Activated effector memory CD4-positive, alpha-beta T cell treated with anti-CD3 and anti-CD28 coated beads, Interleukin-2, amount 50 U/mL, for 16 hours (primary cell): ENCODE measurements around the gene PDE1C.

Experiments used
- DNase-seq: peaks from one replicate; pipeline ENCODE4 v3.0.0-alpha.2; 2020

The PDE1C gene

DNA sequence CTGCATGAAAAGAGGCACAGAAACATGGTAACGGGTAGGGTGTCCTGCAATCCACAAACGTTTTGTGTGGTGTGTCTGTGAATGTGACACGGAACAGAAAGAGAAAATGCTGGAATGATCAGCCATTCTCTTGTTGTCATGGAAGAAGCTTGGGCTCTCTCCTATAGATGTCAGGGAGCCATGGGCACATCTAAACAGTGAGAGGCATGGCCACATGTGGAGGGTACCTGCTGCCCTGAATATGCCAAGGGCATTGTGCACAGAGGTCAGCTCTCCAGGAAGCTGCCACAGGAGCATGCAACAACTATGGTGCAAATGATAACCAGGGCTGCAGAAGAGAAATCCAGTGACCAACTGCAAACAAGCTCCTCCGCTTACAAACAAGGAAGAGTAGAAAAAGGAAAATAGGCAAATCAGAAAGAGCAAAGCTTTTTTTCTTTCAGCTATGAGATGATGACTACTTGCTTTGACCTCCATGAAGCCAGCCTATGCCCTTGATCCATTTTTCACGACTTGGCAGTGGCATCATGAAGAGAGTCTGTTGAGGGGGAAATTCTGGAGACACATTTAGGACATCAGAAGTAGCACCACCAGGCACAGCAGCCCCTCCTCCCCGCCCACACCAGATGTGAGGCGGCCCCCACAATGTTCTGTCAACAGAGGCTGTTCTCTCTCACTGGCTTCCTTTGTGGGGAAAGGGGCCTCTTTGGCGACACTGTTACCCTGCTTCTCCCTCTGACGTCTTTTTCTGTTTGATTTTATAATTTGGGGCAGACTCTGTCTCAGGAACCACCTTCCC, 4.8 kb upstream of the PDE1C start:
- DNase-seq: no peak

DNA sequence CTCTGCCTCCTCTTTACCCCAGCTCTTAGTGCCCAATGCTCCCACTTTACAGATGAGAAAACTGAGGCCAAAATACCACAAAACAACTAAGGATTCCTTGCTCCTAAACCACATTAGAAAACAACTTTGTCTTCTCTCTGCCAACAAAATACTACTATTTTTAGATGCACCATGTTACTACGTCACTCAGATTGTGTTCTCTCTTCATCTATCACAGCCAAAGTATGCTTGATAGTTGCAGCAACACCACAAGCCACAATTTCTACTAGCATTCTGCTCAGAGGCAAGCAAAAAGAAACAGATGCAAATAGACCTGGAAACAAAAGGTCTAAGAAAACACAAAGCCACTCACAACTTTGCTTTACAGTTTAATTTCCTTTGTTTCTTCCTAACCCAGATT, 3.3 kb upstream of the PDE1C start:
- no peak for DNase-seq

DNA sequence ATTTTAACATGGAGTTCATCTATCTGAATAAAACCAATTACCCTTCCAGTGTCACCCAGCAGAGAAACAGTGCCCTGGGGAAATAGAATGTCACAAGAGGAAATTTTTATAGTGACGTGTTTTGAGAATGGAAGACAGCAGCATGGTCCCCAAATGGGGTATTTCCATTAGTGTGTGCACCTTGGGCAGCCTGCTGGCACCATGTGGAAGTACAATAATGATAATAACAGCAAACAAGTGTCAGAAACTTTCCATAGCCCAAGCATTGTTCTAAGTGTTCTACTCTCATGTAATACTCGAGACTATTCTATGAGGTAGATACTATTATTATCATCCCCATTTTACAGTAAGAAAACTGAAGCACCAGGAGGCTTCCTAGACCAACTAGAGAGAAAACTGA, 2.2 kb upstream of the PDE1C start:
- DNase-seq: no peak

DNA sequence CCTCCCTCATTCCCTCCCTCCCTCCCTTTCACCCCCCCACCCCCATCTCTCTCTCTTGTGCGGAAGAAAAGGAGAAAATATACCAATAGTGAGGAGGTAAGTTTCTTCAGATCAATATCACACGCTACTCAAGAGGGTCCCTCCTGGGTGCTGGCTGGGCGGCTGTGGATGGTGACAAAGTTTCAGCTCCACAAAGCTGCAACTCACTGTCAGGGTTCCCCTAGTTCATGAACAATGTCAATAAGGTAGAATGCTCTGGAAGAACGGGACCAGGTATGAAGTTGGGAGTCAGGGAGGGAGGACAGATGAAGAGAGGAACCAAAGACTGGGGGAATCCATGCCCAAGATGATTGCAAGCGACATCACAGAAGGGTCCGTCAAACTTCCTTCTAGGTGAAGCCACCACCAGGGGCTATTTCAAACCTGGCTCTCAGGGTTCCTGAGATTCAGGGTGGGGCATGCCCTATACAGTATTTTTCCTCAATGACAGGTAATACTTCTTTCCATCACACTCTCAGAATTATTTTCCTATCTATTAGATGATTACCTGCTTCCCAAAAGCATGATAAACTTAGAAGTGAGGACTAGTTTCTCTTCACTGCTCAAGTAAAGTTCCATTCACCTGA, 1.4 kb upstream of the PDE1C start:
- DNase-seq: no peak

DNA sequence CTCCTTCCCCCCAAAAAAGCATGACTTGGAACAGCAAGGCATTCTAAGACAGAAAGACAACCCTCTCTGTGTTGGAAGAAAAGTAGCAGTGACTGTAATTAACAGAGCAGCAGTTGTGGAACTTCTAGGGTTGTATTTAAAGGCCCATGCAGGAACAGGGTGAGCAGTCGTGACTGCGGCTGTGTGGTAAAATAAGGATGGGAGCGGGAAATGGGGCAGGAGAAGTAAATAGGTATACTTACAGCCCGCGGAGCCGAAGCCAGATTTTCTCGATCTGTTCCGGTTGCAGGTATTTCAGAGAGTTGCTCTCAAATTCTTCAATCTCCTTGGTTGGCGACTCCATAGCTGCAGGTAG, 179 bp downstream of the PDE1C start:
- no peak for DNase-seq

DNA sequence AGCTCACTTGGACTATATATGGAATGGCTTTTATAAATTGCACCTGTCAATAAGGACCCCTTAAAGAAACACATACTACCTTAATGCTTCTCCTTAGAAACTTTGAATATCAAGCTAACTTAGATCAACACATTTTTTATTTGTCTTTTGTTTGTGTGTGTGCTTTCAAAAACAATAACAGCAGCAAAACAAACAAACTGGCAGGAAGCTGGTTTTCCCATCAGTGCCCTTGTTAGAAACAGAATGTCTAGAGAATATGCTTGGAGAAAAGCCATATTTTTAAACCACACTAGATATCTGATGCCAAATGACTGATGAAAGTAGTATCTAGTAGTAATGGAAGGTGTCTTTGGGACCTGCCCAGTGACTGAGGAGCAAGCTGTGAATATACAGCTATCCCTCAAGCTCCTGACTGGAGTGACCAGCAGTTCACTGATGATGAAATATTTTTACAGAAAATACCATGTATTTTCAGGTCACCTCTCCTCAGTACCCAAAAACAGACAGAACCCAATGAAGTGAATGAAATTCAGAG, 1.0 kb downstream of the PDE1C start:
- no peak for DNase-seq

DNA sequence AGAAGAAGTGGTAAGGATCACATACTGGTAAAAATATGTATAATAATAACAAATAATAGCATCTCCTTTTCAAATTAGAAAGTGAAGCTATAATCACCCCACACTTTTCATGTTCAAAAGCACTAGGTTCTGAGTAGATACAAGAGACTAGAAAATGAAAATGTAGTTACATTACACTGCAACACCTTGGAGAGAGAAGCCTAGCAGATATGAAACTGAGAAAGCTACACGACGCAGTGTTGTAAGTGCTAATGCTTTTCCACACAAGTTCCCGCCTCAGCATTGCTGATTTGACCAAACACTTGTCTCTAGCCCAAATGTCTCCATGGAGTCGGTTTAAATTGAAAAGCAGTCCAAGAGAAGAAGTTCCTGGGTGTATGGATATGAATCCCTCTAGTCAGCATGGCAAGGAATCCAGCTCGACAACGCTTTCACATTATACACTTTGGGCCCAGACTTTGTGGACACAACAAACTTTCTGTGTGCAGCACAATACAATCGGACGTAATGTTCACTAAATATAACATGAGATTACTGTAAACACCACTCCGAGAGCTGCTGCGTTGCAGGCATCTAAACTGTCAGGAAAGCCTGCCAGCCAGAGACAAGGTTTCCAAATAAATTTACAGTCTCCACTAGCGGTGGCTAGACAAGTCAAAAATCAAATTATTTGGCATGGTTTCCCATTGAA, 1.7 kb downstream of the PDE1C start:
- no peak for DNase-seq

DNA sequence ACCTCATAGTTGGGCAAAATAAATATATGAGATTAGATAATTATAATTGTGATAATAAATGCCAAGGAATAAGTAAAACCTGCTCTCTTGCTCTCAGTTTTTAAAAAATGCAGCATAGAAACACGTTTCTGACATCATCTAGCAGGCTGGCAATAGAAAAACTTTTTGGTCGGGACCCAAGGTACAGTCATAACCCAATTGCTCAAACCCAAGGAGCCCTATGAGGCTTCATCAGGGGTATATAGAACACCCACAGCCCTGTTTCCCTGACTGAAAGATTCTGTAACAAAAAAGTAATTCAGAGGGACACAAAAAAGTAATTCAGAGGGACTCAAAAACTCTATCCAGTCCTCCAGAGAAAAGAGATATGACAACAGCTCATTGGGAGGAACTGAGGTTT, 3.8 kb downstream of the PDE1C start:
- DNase-seq: no peak

DNA sequence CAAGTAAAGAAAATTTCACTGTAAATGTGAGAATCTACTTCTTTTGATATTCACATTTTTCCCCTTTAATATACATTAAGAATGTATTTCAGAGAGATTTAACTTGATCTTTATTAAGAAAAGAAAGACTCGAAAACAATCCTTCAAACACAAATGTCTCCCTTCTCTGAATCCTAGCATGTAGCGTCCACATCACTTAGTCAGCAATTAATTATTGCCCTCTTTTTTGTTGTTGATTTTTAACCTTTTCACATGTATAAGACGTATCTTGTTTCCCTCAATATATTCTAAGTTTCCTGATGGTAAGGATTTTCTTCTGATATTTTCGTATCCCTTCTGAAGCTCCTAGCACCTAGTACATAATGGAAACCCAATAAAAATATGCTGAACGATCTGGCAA, 6.6 kb downstream of the PDE1C start:
- no peak for DNase-seq

DNA sequence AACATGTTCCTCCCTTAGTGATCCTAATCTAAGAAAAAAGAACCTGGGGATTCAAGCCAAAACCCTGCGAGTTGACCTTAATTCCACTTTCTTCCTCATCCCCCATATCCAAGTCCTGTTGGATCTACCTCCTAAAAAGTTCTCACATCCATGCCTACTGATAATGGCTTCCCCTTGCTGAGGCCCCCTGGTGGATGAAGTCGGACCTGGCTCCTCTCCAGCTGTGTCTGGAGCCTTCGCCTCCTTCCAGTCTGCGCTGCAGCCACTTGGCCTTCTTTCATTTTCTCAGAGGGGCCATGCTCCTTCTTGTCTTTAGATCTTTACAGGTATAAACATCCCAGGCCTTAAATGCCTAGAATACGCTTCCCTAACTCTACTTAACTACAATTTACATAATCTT, 8.1 kb downstream of the PDE1C start:
- no peak for DNase-seq

DNA sequence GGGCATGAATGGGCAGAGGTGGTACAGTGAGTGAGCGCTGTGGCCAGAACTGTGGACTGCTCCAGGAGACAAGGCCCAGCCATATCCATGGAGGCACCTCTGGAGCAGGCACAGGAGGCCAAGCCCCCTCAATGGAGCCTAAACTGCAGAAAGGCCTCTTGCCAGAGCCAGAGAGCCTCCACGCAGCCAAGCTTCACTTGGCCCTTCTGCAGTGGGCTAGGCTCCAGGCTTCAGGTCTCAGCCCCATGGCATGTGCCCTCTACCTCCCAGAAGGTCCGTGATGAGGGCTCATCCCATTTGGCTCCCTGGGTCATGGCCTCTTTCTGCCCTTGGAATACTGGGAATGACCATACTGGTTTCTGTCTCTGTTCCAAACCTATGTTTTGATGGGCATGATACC, 8.9 kb downstream of the PDE1C start:
- no peak for DNase-seq

DNA sequence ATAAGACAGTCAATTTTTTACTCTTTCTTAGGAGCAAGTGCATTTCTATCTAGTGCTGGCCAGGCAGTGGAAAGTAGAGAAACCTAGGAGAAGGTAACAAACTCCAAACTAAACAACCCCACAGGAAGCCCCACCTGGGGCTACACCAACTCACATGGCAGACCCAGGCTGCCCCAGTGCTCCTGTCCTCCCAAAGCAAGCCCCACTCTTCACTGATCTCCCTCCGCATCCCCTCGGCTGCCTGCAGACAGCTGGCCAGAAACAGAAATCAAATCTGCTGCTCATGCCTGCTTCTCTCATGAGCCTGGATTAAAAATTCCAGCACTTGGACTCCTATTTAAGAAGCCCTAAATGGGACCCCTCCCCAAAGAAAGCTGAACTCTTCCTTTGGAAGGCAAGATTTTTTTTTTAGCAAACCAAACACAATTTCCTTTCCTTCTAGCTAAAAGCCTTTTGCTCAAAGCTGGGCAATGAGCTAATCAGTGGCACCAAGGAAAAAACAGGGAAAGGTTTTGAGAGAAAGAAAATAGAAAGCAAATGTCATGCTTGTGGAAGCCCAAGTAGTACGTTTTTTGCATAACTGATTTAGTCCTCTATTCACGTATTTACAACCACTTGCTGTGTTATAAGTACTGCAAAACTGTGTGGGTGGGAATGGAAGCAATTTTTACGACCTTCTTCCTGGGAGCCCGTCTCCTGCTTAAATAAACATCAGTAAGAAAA, 10.8 kb downstream of the PDE1C start:
- DNase-seq: no peak

DNA sequence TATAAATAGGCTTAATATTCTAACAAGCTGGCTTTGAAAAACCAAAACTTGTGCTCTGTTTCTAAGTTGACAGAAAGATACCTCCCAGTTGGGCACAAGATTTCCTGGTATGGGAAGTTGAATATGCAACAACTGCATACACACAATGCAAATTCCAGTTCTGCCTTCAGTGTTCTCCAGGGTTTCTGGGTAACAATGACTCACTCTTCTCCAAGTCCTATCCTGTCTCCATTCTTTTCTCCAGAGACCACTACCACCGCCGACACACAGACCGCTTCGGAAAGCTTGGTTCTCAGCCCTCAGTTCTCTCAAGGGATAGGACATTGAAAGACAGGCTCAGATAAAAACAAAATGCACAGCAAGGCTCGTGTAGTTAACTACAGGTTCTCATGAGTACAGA, 12.2 kb downstream of the PDE1C start:
- DNase-seq: no peak

DNA sequence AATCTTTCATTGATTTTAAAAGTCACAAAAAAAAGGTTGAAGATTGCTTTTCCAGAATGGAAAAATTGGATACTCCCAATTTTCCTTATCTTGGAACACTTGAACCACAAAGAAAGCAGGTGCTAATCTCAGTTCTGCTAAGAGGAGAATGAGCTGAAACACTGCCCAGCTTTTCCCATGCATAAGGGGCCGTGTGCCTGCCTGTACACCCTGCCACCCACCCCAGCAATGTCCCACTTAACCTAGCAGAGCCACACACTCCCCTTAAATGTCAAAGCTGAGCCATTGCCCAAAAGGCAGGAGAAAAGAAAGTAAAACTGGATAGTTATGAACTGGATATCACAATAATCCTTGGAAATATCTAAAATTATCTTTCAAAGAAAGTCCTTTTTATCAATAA, 13.4 kb downstream of the PDE1C start:
- DNase-seq: no peak

DNA sequence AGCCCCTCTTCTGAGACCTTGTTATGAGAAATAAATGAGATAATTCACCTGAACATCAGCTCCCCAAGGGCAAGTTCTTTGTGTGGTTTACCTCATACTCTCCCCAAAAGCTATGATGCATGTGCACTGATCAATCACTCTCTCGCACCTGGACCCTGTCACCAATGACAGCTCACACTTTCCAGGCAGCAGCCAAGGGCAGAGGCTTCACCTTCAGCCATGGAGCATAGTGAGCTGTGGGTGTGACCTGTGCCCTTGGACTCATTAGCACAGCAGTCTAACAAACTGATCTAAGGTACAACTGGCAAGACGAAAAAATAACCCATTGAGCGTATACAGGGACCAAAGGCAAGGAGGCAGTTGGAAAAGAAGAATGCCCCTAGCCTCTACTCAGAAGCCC, 17.0 kb downstream of the PDE1C start:
- DNase-seq: no peak

DNA sequence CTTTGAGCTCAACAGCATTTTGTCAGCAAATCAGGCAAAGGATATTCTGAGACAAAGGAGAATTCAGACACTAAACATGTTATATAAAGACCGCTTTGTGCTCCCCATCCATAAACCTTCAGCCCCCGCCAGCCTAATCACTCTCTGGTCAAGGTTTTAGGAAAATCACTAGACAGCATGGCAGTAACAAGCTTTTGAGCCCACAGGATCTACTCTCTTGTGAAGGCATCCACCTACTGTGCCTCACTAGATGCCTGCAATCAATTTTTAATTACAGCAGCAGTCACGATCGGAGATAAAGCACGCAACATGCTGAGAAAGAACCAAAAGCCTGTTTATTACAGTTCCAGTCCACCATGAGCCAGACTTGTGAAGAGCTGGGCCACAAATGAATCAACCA, 19.1 kb downstream of the PDE1C start:
- no peak for DNase-seq

DNA sequence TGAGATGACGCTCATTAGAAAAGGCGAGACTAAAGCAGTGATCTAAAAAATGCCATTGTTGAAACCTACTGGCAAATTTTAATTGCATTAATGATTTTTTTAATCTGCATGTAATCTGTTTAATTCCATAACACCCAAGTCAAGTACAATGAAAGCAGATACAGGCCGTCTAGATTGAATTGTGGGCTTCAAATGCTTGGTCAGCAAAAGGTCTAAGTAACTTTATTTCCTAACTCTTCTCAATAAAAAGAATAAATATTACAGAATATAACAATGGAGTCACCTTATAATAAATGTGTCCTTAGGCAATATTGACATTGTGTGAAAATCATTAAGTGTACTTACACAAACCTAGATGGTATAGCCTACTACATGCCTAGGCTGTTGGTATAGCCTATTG, 20.6 kb downstream of the PDE1C start:
- DNase-seq: no peak

DNA sequence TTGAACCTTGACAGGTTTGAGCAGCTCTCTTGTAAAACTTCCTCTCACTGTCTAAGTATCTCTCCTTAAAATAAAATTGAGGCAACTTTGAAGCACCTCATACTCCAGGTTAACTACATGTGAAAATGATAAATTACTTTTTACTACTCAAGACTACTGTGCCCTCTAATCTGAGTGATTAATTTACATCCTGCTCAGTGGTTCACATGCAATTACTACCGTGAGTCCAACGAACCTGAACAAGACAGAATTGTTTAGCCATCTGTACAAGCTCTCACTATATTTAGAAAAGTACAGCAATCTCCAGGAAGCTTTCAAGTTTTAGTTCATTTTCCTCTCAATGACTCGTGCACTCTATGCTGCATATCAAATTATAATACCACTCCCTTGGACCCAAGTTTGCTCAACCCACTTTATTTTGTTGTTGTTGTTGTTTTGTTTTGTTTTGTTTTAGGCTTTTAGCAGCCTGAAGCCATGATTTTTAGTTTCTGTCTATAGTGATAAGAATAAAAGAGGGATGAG, 21.2 kb downstream of the PDE1C start:
- DNase-seq: no peak

DNA sequence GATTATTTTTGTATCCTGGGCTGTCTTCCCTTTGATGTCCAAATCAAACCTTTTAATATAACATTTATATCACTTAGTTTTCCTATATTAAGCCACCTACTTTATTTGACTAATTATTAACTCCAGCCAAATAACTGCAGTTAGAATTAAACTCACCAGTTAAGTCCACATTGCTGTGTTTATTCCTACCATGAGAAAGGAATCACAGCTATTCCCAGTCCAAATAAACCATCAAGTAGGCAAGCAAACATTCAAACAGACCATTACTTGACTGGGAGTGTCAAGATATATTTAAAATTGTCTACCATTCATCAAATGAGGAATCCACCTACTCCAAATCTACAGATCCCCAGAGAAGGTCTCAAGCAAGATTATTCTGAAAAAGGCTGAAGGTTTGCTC, 22.4 kb downstream of the PDE1C start:
- no peak for DNase-seq

DNA sequence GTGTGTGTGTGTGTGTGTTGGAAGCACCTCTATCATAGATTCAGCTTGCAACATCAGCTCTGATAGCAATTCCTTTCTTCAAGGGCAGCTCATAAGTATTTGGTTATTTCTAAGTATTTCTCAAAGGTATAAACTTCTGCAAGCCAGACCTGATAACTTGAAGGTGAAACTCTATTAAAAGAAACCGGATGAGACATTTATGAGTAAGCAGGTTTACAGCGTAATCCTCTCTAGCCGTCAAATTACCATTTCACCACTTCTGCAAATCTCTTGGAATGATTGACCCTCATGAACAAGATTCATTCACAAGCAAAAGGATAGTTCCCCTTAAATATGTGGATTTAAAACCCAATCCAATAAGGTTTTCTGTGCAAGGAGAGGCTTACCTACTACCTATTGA, 23.1 kb downstream of the PDE1C start:
- no peak for DNase-seq

DNA sequence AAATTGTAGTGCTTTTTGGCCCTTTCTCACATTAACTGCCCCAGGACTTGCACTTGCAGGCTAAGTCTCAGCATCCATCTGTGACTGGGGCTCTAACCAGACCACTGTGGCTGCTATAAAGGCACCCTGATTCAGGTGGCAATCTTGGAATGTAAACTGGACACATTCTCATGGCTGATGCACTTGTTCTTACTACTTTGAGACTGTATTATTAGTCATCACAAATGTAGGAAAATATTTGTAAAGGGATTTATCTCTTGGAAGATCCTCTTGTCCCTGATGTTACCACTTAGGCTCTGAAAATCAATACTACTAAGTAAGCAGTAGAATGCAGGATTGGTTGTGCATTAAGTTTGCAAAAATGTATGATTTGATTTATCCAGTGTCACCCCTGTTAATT, 25.0 kb downstream of the PDE1C start:
- DNase-seq: no peak

DNA sequence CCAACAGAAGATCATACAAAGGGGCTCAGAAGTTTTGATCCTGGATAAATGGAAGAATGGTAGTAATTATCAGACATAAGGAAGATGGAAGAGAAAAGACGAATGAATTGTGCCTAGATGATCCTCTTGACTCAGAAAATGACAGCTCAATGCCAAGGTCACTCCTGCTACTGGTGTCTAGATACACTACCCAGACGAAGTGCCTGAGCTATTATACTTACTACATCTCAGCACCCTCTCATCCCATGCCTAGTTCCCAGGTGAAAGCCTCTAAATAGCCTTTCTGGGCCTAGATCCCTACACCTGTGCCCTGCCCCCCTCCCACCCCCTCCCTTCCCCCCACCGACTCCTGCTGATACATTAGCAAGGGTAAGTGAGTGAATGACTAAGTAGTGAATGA, 25.5 kb downstream of the PDE1C start:
- no peak for DNase-seq

DNA sequence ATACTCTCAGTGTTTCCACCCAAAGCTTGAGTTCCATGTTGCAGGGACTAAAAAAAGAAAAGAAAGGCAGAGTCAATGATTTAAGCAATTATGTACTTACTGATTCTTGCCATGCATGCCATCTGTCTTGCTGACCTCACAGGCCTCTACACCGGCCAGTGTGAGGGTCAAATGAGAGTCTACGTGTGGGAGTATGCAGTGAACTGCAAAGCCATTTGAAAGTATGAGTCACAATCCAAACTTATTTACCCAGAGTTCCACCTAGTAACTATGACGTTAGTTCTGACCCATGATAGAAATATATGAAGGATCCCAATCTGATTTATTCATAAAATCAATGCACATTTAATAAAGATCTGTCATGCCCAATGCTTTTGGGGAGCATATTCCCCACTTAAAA, 26.5 kb downstream of the PDE1C start:
- DNase-seq: no peak
